ENCODE data around the gene HAGH.

Gene HAGH

GRCh38 chr16:1782408-1783264, 44.0 kb downstream of the HAGH start, which contains the start of the genes NUBP2 and SPSB3:
TSS of gene NUBP2 (plus strand) at chr16:1782960. CDS start at chr16:1783021, 61 bp downstream.
TSS of gene SPSB3 (minus strand) at chr16:1782571. CDS start at chr16:1781483, 1,088 bp downstream.
- H3K27ac ChIP-seq (ENCODE audit: extremely low read depth, low read depth, low read length) = peak within 1 kb of the TSS; percentile 87
- no peaks in the 10 kb centered on the region for H3K9me3 ChIP-seq (ENCODE audit: control insufficient read depth, insufficient read depth, low read depth, low read length)
- CTCF ChIA-PET = interaction anchor here (0.6 to 1.3 kb wide), 7 partner anchors 8 to 357 kb away, joined by 3 to 14 read pairs (median 3); partner anchors contain the start of gene MAPK8IP3
- H3K4me1 ChIP-seq (ENCODE audit: control insufficient read depth, insufficient read depth, low read length) = peaks cover 6% of the 10 kb centered on the region
- POLR2A ChIA-PET = interaction anchor here (0.5 to 5.2 kb wide), 26 partner anchors 8 to 995 kb away, joined by 3 to 113 read pairs (median 4); partner anchors contain the start of genes CRAMP1, EME2, FAHD1 and HAGH
- H3K36me3 ChIP-seq (ENCODE audit: control insufficient read depth in 2 of 2, insufficient read depth in 1 of 2, low read length in 2 of 2) = peaks cover 15 to 63% of the 10 kb centered on the region in 2 experiments; a peak in 2 of 3 replicates
- peak within 1 kb of the TSS; percentile 90 for H3K4me3 ChIP-seq (ENCODE audit: low read depth, low read length)
- TF ChIP-seq KLF16 (tag by site-specific recombination; IDR thresholded peaks at IDR 0.05) (0 out of 2 replicates have a peak, but pooled peaks have one; percentile 52), ZNF548 (tag by site-specific recombination; IDR thresholded peaks at IDR 0.05) (no peak), OVOL3 (tag by site-specific recombination; IDR thresholded peaks at IDR 0.05) (no peak), ZNF23 (tag by site-specific recombination; IDR thresholded peaks at IDR 0.05; ENCODE audit: borderline replicate concordance) (no peak), ZNF239 (tag by site-specific recombination; IDR thresholded peaks at IDR 0.05) (no peak), PBX3 (CRISPR knock-in tag; IDR thresholded peaks at IDR 0.05) (peak; percentile 98), ZNF16 (tag by site-specific recombination; IDR thresholded peaks at IDR 0.05; ENCODE audit: low read depth) (no peak), MYNN (tag by site-specific recombination; IDR thresholded peaks at IDR 0.05; ENCODE audit: borderline replicate concordance) (no peak), BCL11A (tag by site-specific recombination; IDR thresholded peaks at IDR 0.05; ENCODE audit: low read depth) (0 out of 2 replicates have a peak, but pooled peaks have one; percentile 49), MEIS1 (CRISPR knock-in tag; IDR thresholded peaks at IDR 0.05; ENCODE audit: borderline replicate concordance) (no peak), ZNF132 (tag by site-specific recombination; IDR thresholded peaks at IDR 0.05; ENCODE audit: borderline replicate concordance) (no peak), ZNF747 (tag by site-specific recombination; IDR thresholded peaks at IDR 0.05) (no peak), ZNF473 (tag by site-specific recombination; IDR thresholded peaks at IDR 0.05) (no peak), ZNF639 (tag by site-specific recombination; IDR thresholded peaks at IDR 0.05) (peak; percentile 63; the same call in 1 of the 2 replicates), SALL2 (tag by site-specific recombination; IDR thresholded peaks at IDR 0.05; ENCODE audit: borderline replicate concordance) (no peak), ZNF843 (tag by site-specific recombination; IDR thresholded peaks at IDR 0.05) (0 out of 2 replicates have a peak, but pooled peaks have one; percentile 9), ZNF362 (tag by site-specific recombination; IDR thresholded peaks at IDR 0.05) (no peak), ZNF529 (tag by site-specific recombination; IDR thresholded peaks at IDR 0.05; ENCODE audit: insufficient replicate concordance) (no peak), ZNF184 (tag by site-specific recombination; IDR thresholded peaks at IDR 0.05) (0 out of 2 replicates have a peak, but pooled peaks have one; percentile 24), ZNF391 (tag by site-specific recombination; IDR thresholded peaks at IDR 0.05; ENCODE audit: borderline replicate concordance, low read depth) (no peak), ZNF311 (tag by site-specific recombination; IDR thresholded peaks at IDR 0.05; ENCODE audit: borderline replicate concordance) (no peak), AEBP2 (tag by site-specific recombination; IDR thresholded peaks at IDR 0.05; ENCODE audit: borderline replicate concordance) (no peak), ZBTB6 (tag by site-specific recombination; IDR thresholded peaks at IDR 0.05) (no peak), ZNF510 (tag by site-specific recombination; IDR thresholded peaks at IDR 0.05; ENCODE audit: insufficient replicate concordance) (no peak), ZNF175 (tag by site-specific recombination; IDR thresholded peaks at IDR 0.05) (no peak), HIC1 (tag by site-specific recombination; IDR thresholded peaks at IDR 0.05) (no peak), SCRT2 (tag by site-specific recombination; IDR thresholded peaks at IDR 0.05) (no peak), KLF7 (tag by site-specific recombination; IDR thresholded peaks at IDR 0.05; ENCODE audit: borderline replicate concordance) (no peak)

Data from HEK293 (cell line).